ENCODE measurements around the gene NDUFAF8.

GRCh38 chr17:81203136-81203535 is 36.0 kb upstream of the NDUFAF8 start:
- TF ChIP-seq SNAI2 (CRISPR knock-in tag; IDR thresholded peaks at IDR 0.05): no peak
- TF ChIP-seq OSR1 (CRISPR knock-in tag; IDR thresholded peaks at IDR 0.05): no peak
- TF ChIP-seq BACH2 (CRISPR knock-in tag; IDR thresholded peaks at IDR 0.05; ENCODE audit: borderline replicate concordance): no peak
- TF ChIP-seq TSHZ2 (CRISPR knock-in tag; IDR thresholded peaks at IDR 0.05): no peak
- no peak for TF ChIP-seq ZFP30 (CRISPR knock-in tag; IDR thresholded peaks at IDR 0.05)
- TF ChIP-seq ESRRG (CRISPR knock-in tag; IDR thresholded peaks at IDR 0.05): no peak

Measured in SK-N-SH treated with all-trans-retinoic acid at 6 μM for 48 hours (cell line).